H1 (cell line): ENCODE measurements around the gene SAT2. TPM values are rescaled to one million over a fixed set of nuclear protein-coding genes. Genes with fewer than 3 reads are reported as not detected.

Experiments
- CTCF ChIA-PET: fragments of 300-600 bp; sonication (Branson Sonifier 250); formaldehyde crosslinking; loops from one replicate; lab custom pipeline; 2021; ENCODE audit not compliant: partially characterized antibody; lab: Charles Lee
- POLR2A ChIA-PET: fragments of 300-600 bp; sonication (Branson Sonifier 250); formaldehyde crosslinking; loops from one replicate; lab custom pipeline; 2021; ENCODE audit warnings: inconsistent platforms; ENCODE audit not compliant: partially characterized antibody; lab: Charles Lee
- DNase-seq, 2 experiments: peaks; one replicate each; pipeline versions ENCODE4 v3.0.0 to v3.0.0-alpha.2; 2010 to 2022; ENCODE audit warnings: low spot score in 2 of 2, low read depth in 1 of 2, mixed read lengths in 1 of 2
- FAIRE-seq: peaks from 2 replicates; lab custom pipeline; 2011; peaks lifted over from hg19 to GRCh38; lab: Jason Lieb, UNC
- H2AFZ ChIP-seq: 2 replicates; pipeline ENCODE4 v1.8.1; 2012; ENCODE audit warnings: low read length, inconsistent platforms
- H2AK5ac ChIP-seq: 2 replicates; pipeline ENCODE4 v1.6.1; 2013; ENCODE audit warnings: low read depth, low read length
- H2BK120ac ChIP-seq: replicated peaks from 2 replicates; pipeline ENCODE3; 2013; ENCODE audit warnings: low read depth, low read length, inconsistent platforms
- H2BK12ac ChIP-seq: 2 replicates; pipeline ENCODE4 v1.6.1; 2013; ENCODE audit warnings: low read depth, low read length
- H2BK15ac ChIP-seq: 2 replicates; pipeline ENCODE4 v1.6.1; 2013; ENCODE audit warnings: low read length
- H2BK20ac ChIP-seq: 2 replicates; pipeline ENCODE4 v1.6.1; 2013; ENCODE audit warnings: low read length
- H2BK5ac ChIP-seq: 2 replicates; pipeline ENCODE4 v1.6.1; 2013; ENCODE audit warnings: low read depth, low read length
- H3K14ac ChIP-seq: 2 replicates; pipeline ENCODE4 v1.6.1; 2013; ENCODE audit warnings: inconsistent platforms; ENCODE audit not compliant: insufficient read length
- H3K18ac ChIP-seq: 2 replicates; pipeline ENCODE4 v1.6.1; 2013; ENCODE audit warnings: low read length; ENCODE audit errors: extremely low read depth
- H3K23ac ChIP-seq: 2 replicates; pipeline ENCODE4 v1.6.1; 2013; ENCODE audit warnings: inconsistent platforms; ENCODE audit not compliant: insufficient read length
- H3K23me2 ChIP-seq: 2 replicates; pipeline ENCODE4 v1.6.1; 2013; ENCODE audit warnings: low read depth, low read length
- H3K27ac ChIP-seq: 2 replicates; pipeline ENCODE4 v1.6.1; 2011; ENCODE audit warnings: low read depth, low read length, inconsistent platforms
- H3K27me3 ChIP-seq, 4 experiments: replicated peaks in 1 of 4; 1 replicate in 1 of 4; 2 replicates in 3 of 4; pipeline versions ENCODE4 v1.6.1 to v1.8.1; 2011 to 2013; ENCODE audit warnings: low read length in 3 of 4, mild to moderate bottlenecking in 3 of 4, inconsistent platforms in 2 of 4, mixed read lengths in 2 of 4, moderate library complexity in 1 of 4; ENCODE audit not compliant: control insufficient read depth in 3 of 4, insufficient read depth in 3 of 4; ENCODE audit errors: extremely low read depth in 1 of 4
- H3K36me3 ChIP-seq, 4 experiments: 2 replicates each; pipeline versions ENCODE4 v1.6.1 to v1.8.1; 2011 to 2013; ENCODE audit warnings: mild to moderate bottlenecking in 4 of 4, low read length in 3 of 4, moderate library complexity in 2 of 4, control low read depth in 1 of 4, inconsistent platforms in 1 of 4; ENCODE audit not compliant: insufficient read depth in 4 of 4, control insufficient read depth in 2 of 4
- H3K4ac ChIP-seq: replicated peaks from 2 replicates; pipeline ENCODE3; 2013; ENCODE audit warnings: low read length, low read depth, mixed read lengths, inconsistent platforms; ENCODE audit not compliant: insufficient read length
- H3K4me1 ChIP-seq, 4 experiments: replicated peaks in 1 of 4; 1 replicate in 1 of 4; 2 replicates in 3 of 4; pipeline versions ENCODE4 v1.6.1 to v1.8.1; 2011 to 2013; ENCODE audit warnings: low read length in 3 of 4, inconsistent platforms in 2 of 4, mixed read lengths in 1 of 4; ENCODE audit not compliant: insufficient read depth in 4 of 4, control insufficient read depth in 3 of 4
- H3K4me2 ChIP-seq, 2 experiments: 2 replicates each; pipeline versions ENCODE4 v1.6.1 to v1.8.1; 2011 to 2013; ENCODE audit warnings: low read depth in 2 of 2, low read length in 2 of 2, control low read depth in 1 of 2, inconsistent platforms in 1 of 2, mild to moderate bottlenecking in 1 of 2; ENCODE audit not compliant: insufficient read depth in 1 of 2
- H3K4me3 ChIP-seq, 4 experiments: fragments of 200-600, 300-600 bp in 1 of 4; sonication (generic), shearing (Covaris generic), sonication (Bioruptor Twin) in 1 of 4; 2 replicates each; pipeline versions ENCODE4 v1.5.1 to v1.8.1; 2011 to 2016; ENCODE audit warnings: low read length in 4 of 4, low read depth in 3 of 4, control low read depth in 2 of 4, inconsistent platforms in 2 of 4, mild to moderate bottlenecking in 2 of 4, mixed read lengths in 1 of 4, moderate library complexity in 1 of 4; ENCODE audit not compliant: insufficient read depth in 2 of 4; ENCODE audit errors: extremely low read depth in 1 of 4
- H3K56ac ChIP-seq: replicated peaks from 2 replicates; pipeline ENCODE3; 2013; ENCODE audit warnings: low read depth, mild to moderate bottlenecking, mixed read lengths, low read length, inconsistent platforms; ENCODE audit not compliant: insufficient read length
- H3K79me1 ChIP-seq: 2 replicates; pipeline ENCODE4 v1.6.1; 2013; ENCODE audit warnings: low read depth, low read length, control low read depth
- H3K79me2 ChIP-seq, 2 experiments: 2 replicates each; pipeline versions ENCODE4 v1.6.1 to v1.8.1; 2012 to 2013; ENCODE audit warnings: low read length in 2 of 2, mild to moderate bottlenecking in 2 of 2, inconsistent platforms in 1 of 2; ENCODE audit not compliant: insufficient read depth in 2 of 2, control insufficient read depth in 1 of 2
- H3K9ac ChIP-seq, 4 experiments: replicated peaks in 1 of 4; 1 replicate in 1 of 4; 2 replicates in 3 of 4; pipeline versions ENCODE4 v1.6.1 to v1.8.1; 2011 to 2013; ENCODE audit warnings: low read depth in 3 of 4, low read length in 3 of 4, control low read depth in 2 of 4, mild to moderate bottlenecking in 2 of 4, moderate library complexity in 2 of 4, inconsistent platforms in 1 of 4; ENCODE audit errors: extremely low read depth in 1 of 4
- H3K9me3 ChIP-seq, 2 experiments: 2 replicates each; pipeline versions ENCODE4 v1.6.1 to v1.8.1; 2012 to 2013; ENCODE audit warnings: mild to moderate bottlenecking in 2 of 2, moderate library complexity in 2 of 2, control low read depth in 1 of 2, inconsistent platforms in 1 of 2, low read depth in 1 of 2, low read length in 1 of 2, mixed read lengths in 1 of 2; ENCODE audit not compliant: insufficient read depth in 2 of 2
- H4K20me1 ChIP-seq, 2 experiments: replicated peaks in 1 of 2; 2 replicates each; pipeline versions ENCODE3 to v1.8.1; 2011 to 2013; ENCODE audit warnings: inconsistent platforms in 2 of 2, low read length in 2 of 2, mild to moderate bottlenecking in 1 of 2; ENCODE audit not compliant: insufficient read depth in 2 of 2, control insufficient read depth in 1 of 2
- H4K5ac ChIP-seq: 2 replicates; pipeline ENCODE4 v1.6.1; 2013; ENCODE audit warnings: low read length, low read depth, mixed read lengths, inconsistent platforms; ENCODE audit not compliant: insufficient read length
- H4K8ac ChIP-seq: 2 replicates; pipeline ENCODE4 v1.8.0; 2013; ENCODE audit warnings: mild to moderate bottlenecking, moderate library complexity, low read length, inconsistent platforms; ENCODE audit not compliant: insufficient read depth; ENCODE audit errors: extremely low read depth
- H4K91ac ChIP-seq: replicated peaks from 2 replicates; pipeline ENCODE3; 2013; ENCODE audit warnings: low read length, mixed read lengths, inconsistent platforms; ENCODE audit not compliant: insufficient read length
- NRF1 ChIP-seq: IDR thresholded peaks from 2 replicates; pipeline ENCODE4 v1.6.1; 2011; ENCODE audit warnings: mild to moderate bottlenecking, low read depth, low read length, improper control_type of control experiment
- POLR2A ChIP-seq, 2 experiments: IDR thresholded peaks; 1 replicate in 1 of 2; 2 replicates in 1 of 2; pipeline ENCODE4 v1.6.1; 2011; ENCODE audit warnings: low read depth in 2 of 2, low read length in 2 of 2, mild to moderate bottlenecking in 2 of 2; ENCODE audit errors: control extremely low read depth in 1 of 2
- POLR2AphosphoS5 ChIP-seq: IDR thresholded peaks from 2 replicates; pipeline ENCODE4 v1.6.1; 2011; ENCODE audit warnings: low read depth, low read length
- WGBS, 2 experiments: shearing (Covaris generic) in 1 of 2; methylation state at CpG; one replicate each; pipeline versions ENCODE4 v1.1.6 to v1.1.7; 2013 to 2015; ENCODE audit warnings: low lambda C conversion rate in 2 of 2, mixed read lengths in 2 of 2, inconsistent platforms in 1 of 2, low coverage in 1 of 2, missing lambda C conversion rate in 1 of 2; ENCODE audit not compliant: insufficient replicate concordance in 2 of 2, insufficient coverage in 1 of 2, insufficient read length in 1 of 2; ENCODE audit errors: extremely low coverage in 1 of 2, missing lambda C conversion rate in 1 of 2; 5-methylcytosine and 5-hydroxymethylcytosine counted together
- polyA plus RNA-seq, 7 experiments: library from polyadenylated mRNA; depleted of rRNA in 3 of 7; stranded (reverse) in 5 of 7; unstranded in 2 of 7; fragments of >200 nt in 5 of 7; fragments of 200-250 nt in 2 of 7; gene quantifications; 1 replicate in 5 of 7; 2 replicates in 1 of 7; 4 replicates in 1 of 7; pipeline versions ENCODE4 v1.2.1 to v1.2.3, GENCODE V29; 2011 to 2013; ENCODE audit warnings: missing spikeins in 2 of 7, mixed read lengths in 2 of 7
- small RNA-seq: library from polyadenylated mRNA; stranded (forward); fragments of <200 nt; extraction: miRNeasy Mini kit (QIAGEN cat#:217004); gene quantifications from one replicate; pipeline ENCODE3, GENCODE V24; 2013; ENCODE audit not compliant: insufficient read depth
- total RNA-seq: library from RNA; stranded (reverse); fragmentation: NEBNext Ultra II Directional; extraction: Animal tissue kit (Norgen Biotek cat#: 25700); gene quantifications from 2 replicates; pipeline ENCODE4 v1.2.1, GENCODE V29; 2021

The SAT2 gene
- total and polyA plus RNA-seq, 2 of the 8 experiments (the other 6 are each of a cell fraction or from before 2014, with no cell fraction given) = 36.4 to 72.3 TPM

DNA sequence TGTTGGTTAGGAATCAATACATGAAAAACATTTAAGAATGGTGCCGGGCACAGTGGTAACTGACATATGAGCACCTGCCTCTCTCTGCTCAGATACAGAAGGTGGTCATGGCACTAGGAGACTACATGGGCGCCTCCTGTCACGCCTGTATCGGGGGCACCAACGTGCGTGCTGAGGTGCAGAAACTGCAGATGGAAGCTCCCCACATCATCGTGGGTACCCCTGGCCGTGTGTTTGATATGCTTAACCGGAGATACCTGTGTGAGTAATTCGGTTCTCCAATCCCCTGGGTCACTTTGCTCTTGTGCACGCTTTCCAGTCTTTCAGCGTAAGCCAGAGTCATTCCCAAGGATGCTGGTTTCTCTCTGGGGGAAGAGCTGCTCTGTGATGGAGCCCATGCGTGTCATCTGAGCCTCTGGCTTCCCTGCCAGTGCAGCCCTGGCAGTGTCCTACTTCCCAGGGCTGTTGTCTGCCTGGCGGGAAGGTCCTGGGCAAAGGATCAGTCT is 51.1 kb downstream of the SAT2 start:
- TF ChIP-seq NRF1 (no peak), POLR2A (IDR thresholded peaks at IDR 0.05; ENCODE audit: control extremely low read depth in 1 of 2, low read depth in 2 of 2, low read length in 2 of 2) (peak; percentile 53 to 74), POLR2AphosphoS5 (peak; percentile 96)
- Histone ChIP-seq H2BK5ac (no peak overlapping the region), H2BK15ac (no peak overlapping the region), H2BK20ac (no peak overlapping the region), H3K9ac (no peak overlapping the region), H3K18ac (no peak overlapping the region), H3K27me3 (no peaks in the 10 kb centered on the region), H3K79me1 (peaks cover 7% of the 10 kb centered on the region; the same call in 1 of the 2 replicates), H3K23ac (no peak overlapping the region), H3K27ac (no peak overlapping the region), H3K23me2 (peaks cover 6% of the 10 kb centered on the region), H3K4me3 (no peak overlapping the region; a peak in 1 of 8 replicates), H2AFZ (no peak overlapping the region), H2BK120ac (no peak overlapping the region), H4K5ac (no peak overlapping the region), H3K36me3 (peaks cover 41 to 58% (median 48%) of the 10 kb centered on the region in 4 experiments), H4K91ac (no peak overlapping the region), H4K20me1 (peaks cover 27 to 32% of the 10 kb centered on the region in 2 experiments), H3K9me3 (no peaks in the 10 kb centered on the region), H3K4ac (no peak overlapping the region), H3K79me2 (peaks cover 23 to 39% of the 10 kb centered on the region in 2 experiments), H4K8ac (peak overlapping the region; percentile 31), H3K4me1 (peaks cover 4 to 12% (median 7%) of the 10 kb centered on the region in 4 experiments; a peak in 6 of 7 replicates), H2BK12ac (no peak overlapping the region), H3K4me2 (no peak overlapping the region), H3K14ac (no peak overlapping the region), H3K56ac (no peak overlapping the region), H2AK5ac (no peak overlapping the region)
- 96% methylated on average over 14 of the region's 14 CpGs; no CpG with 5 or more reads in 1 of the 2 experiments for WGBS, 2 experiments
- DNase-seq (no peak), FAIRE-seq (no peak)
- ChIA-PET CTCF (interaction anchor here (0.6 to 3.6 kb wide), 3 partner anchors 13 to 25 kb away, joined by 3 to 24 read pairs (median 3); partner anchors contain the start of genes SENP3 and SOX15), POLR2A (interaction anchor here (0.7 to 37.5 kb wide), 20 partner anchors 6 to 271 kb away, joined by 3 to 1144 read pairs (median 4); partner anchors contain the start of genes CD68, MPDU1, NEURL4 and POLR2A)

Small RNAs within 50 kb of the gene (small RNA-seq; reads per million reads assigned to genes)
- not detected for gene CD68
- gene SNORD10 = not detected

Other genes starting within 250 kb of the SAT2 start
- 7.6 and 8.7 TPM in 2 replicates for gene TNK1, start 246.7 kb downstream of the SAT2 start, total RNA-seq
- gene TNK1, start 246.7 kb downstream of the SAT2 start, polyA plus RNA-seq (2011; rRNA removed) = 9.5 and 13.4 TPM in 2 replicates
- gene PLSCR3, start 233.3 kb downstream of the SAT2 start, total RNA-seq = 35.7 and 38.7 TPM in 2 replicates
- 36.1 and 69.0 TPM in 2 replicates for gene PLSCR3, start 233.3 kb downstream of the SAT2 start, polyA plus RNA-seq (2011; rRNA removed)
- gene TMEM256, start 223.7 kb downstream of the SAT2 start, total RNA-seq = 97.0 and 104 TPM in 2 replicates
- gene TMEM256, start 223.7 kb downstream of the SAT2 start, polyA plus RNA-seq (2011; rRNA removed) = 350 and 405 TPM in 2 replicates
- gene NLGN2, start 220.0 kb downstream of the SAT2 start, total RNA-seq = 62.6 and 62.8 TPM in 2 replicates
- gene NLGN2, start 220.0 kb downstream of the SAT2 start, polyA plus RNA-seq (2011; rRNA removed) = 21.2 and 45.6 TPM in 2 replicates
- gene SPEM1, start 207.5 kb downstream of the SAT2 start, total RNA-seq = not detected in 2 replicates
- 0.09 TPM in 1 of 2 replicates, not detected in the other for gene SPEM1, start 207.5 kb downstream of the SAT2 start, polyA plus RNA-seq (2011; rRNA removed)
- gene SPEM2, start 202.2 kb downstream of the SAT2 start, total RNA-seq = not detected in 2 replicates
- 0.03 and 0.17 TPM in 2 replicates for gene SPEM2, start 202.2 kb downstream of the SAT2 start, polyA plus RNA-seq (2011; rRNA removed)
- not detected in 2 replicates for gene SPEM3, start 199.0 kb downstream of the SAT2 start, total RNA-seq
- gene SPEM3, start 199.0 kb downstream of the SAT2 start, polyA plus RNA-seq (2011; rRNA removed) = 0.02 TPM in 1 of 2 replicates, not detected in the other
- gene TMEM102, start 192.4 kb downstream of the SAT2 start, total RNA-seq = 11.2 and 12.2 TPM in 2 replicates
- 10.2 and 14.9 TPM in 2 replicates for gene TMEM102, start 192.4 kb downstream of the SAT2 start, polyA plus RNA-seq (2011; rRNA removed)
- 11.8 and 15.0 TPM in 2 replicates for gene FGF11, start 188.3 kb downstream of the SAT2 start, total RNA-seq
- 26.1 and 42.0 TPM in 2 replicates for gene FGF11, start 188.3 kb downstream of the SAT2 start, polyA plus RNA-seq (2011; rRNA removed)
- 13.8 and 14.1 TPM in 2 replicates for gene CHRNB1, start 182.8 kb downstream of the SAT2 start, total RNA-seq
- 28.2 and 33.6 TPM in 2 replicates for gene CHRNB1, start 182.8 kb downstream of the SAT2 start, polyA plus RNA-seq (2011; rRNA removed)
- 10.1 and 11.2 TPM in 2 replicates for gene ZBTB4, start 148.2 kb downstream of the SAT2 start, total RNA-seq
- 5.9 and 8.1 TPM in 2 replicates for gene ZBTB4, start 148.2 kb downstream of the SAT2 start, polyA plus RNA-seq (2011; rRNA removed)
- not detected in 2 replicates for gene SLC35G6, start 146.4 kb downstream of the SAT2 start, total RNA-seq
- gene SLC35G6, start 146.4 kb downstream of the SAT2 start, polyA plus RNA-seq (2011; rRNA removed) = 0.05 TPM in 1 of 2 replicates, not detected in the other
- gene POLR2A, start 143.5 kb downstream of the SAT2 start, total RNA-seq = 150 and 157 TPM in 2 replicates
- 26.8 and 62.7 TPM in 2 replicates for gene POLR2A, start 143.5 kb downstream of the SAT2 start, polyA plus RNA-seq (2011; rRNA removed)
- 5.5 and 7.2 TPM in 2 replicates for gene TNFSF12, start 78.8 kb downstream of the SAT2 start, total RNA-seq
- 9.6 and 15.8 TPM in 2 replicates for gene TNFSF12, start 78.8 kb downstream of the SAT2 start, polyA plus RNA-seq (2011; rRNA removed)
- 2.1 and 2.3 TPM in 2 replicates for gene TNFSF13, start 69.1 kb downstream of the SAT2 start, total RNA-seq
- gene TNFSF13, start 69.1 kb downstream of the SAT2 start, polyA plus RNA-seq (2011; rRNA removed) = 2.6 and 3.1 TPM in 2 replicates
- 80.3 and 86.2 TPM in 2 replicates for gene SENP3, start 65.9 kb downstream of the SAT2 start, total RNA-seq
- gene SENP3, start 65.9 kb downstream of the SAT2 start, polyA plus RNA-seq (2011; rRNA removed) = 87.3 and 129 TPM in 2 replicates
- gene CD68, start 48.2 kb downstream of the SAT2 start, total RNA-seq = 0.31 TPM in 1 of 2 replicates, not detected in the other
- gene CD68, start 48.2 kb downstream of the SAT2 start, polyA plus RNA-seq (2011; rRNA removed) = 0.18 and 0.35 TPM in 2 replicates
- gene MPDU1, start 44.0 kb downstream of the SAT2 start, total RNA-seq = 63.2 and 66.9 TPM in 2 replicates
- 142 and 154 TPM in 2 replicates for gene MPDU1, start 44.0 kb downstream of the SAT2 start, polyA plus RNA-seq (2011; rRNA removed)
- gene SOX15, start 37.7 kb downstream of the SAT2 start, total RNA-seq = 14.3 and 15.2 TPM in 2 replicates
- gene SOX15, start 37.7 kb downstream of the SAT2 start, polyA plus RNA-seq (2011; rRNA removed) = 26.8 and 39.8 TPM in 2 replicates
- gene FXR2, start 12.9 kb downstream of the SAT2 start, total RNA-seq = 26.2 and 26.8 TPM in 2 replicates
- gene FXR2, start 12.9 kb downstream of the SAT2 start, polyA plus RNA-seq (2011; rRNA removed) = 44.0 and 63.3 TPM in 2 replicates
- 0.69 and 1.2 TPM in 2 replicates for gene SHBG, start 2.3 kb upstream of the SAT2 start, total RNA-seq
- gene SHBG, start 2.3 kb upstream of the SAT2 start, polyA plus RNA-seq (2011; rRNA removed) = 1.1 and 1.3 TPM in 2 replicates
- gene ATP1B2, start 23.1 kb upstream of the SAT2 start, total RNA-seq = 19.8 and 21.0 TPM in 2 replicates
- 9.1 and 12.6 TPM in 2 replicates for gene ATP1B2, start 23.1 kb upstream of the SAT2 start, polyA plus RNA-seq (2011; rRNA removed)
- gene TP53, start 59.7 kb upstream of the SAT2 start, total RNA-seq = 198 and 210 TPM in 2 replicates
- 143 and 149 TPM in 2 replicates for gene TP53, start 59.7 kb upstream of the SAT2 start, polyA plus RNA-seq (2011; rRNA removed)
- gene WRAP53, start 60.7 kb upstream of the SAT2 start, total RNA-seq = 29.3 and 30.1 TPM in 2 replicates
- 29.2 and 38.4 TPM in 2 replicates for gene WRAP53, start 60.7 kb upstream of the SAT2 start, polyA plus RNA-seq (2011; rRNA removed)
- 15.0 and 16.0 TPM in 2 replicates for gene EFNB3, start 77.4 kb upstream of the SAT2 start, total RNA-seq
- gene EFNB3, start 77.4 kb upstream of the SAT2 start, polyA plus RNA-seq (2011; rRNA removed) = 27.1 and 27.3 TPM in 2 replicates
- 0.13 and 0.21 TPM in 2 replicates for gene DNAH2, start 89.9 kb upstream of the SAT2 start, total RNA-seq
- gene DNAH2, start 89.9 kb upstream of the SAT2 start, polyA plus RNA-seq (2011; rRNA removed) = 0.18 and 0.25 TPM in 2 replicates
- 3.4 and 3.7 TPM in 2 replicates for gene KDM6B, start 206.4 kb upstream of the SAT2 start, total RNA-seq
- 0.48 and 0.80 TPM in 2 replicates for gene KDM6B, start 206.4 kb upstream of the SAT2 start, polyA plus RNA-seq (2011; rRNA removed)
- 0.69 TPM in 1 of 2 replicates, not detected in the other for gene TMEM88, start 227.2 kb upstream of the SAT2 start, total RNA-seq
- gene TMEM88, start 227.2 kb upstream of the SAT2 start, polyA plus RNA-seq (2011; rRNA removed) = 8.8 and 11.6 TPM in 2 replicates
- gene NAA38, start 229.7 kb upstream of the SAT2 start, total RNA-seq = 27.0 and 30.2 TPM in 2 replicates
- 109 and 116 TPM in 2 replicates for gene NAA38, start 229.7 kb upstream of the SAT2 start, polyA plus RNA-seq (2011; rRNA removed)
- gene CYB5D1, start 230.2 kb upstream of the SAT2 start, total RNA-seq = 15.5 and 18.0 TPM in 2 replicates
- gene CYB5D1, start 230.2 kb upstream of the SAT2 start, polyA plus RNA-seq (2011; rRNA removed) = 11.0 and 13.5 TPM in 2 replicates